K562 treated with DMSO at 1 percent for 4 hours (cell line): ENCODE measurements around the gene PRDM5. TPM values are rescaled to one million over a fixed set of nuclear protein-coding genes. Genes with fewer than 3 reads are reported as not detected.

Experiments
- total RNA-seq: library from RNA; unstranded; fragments of 300-600 nt; gene quantifications from 2 replicates; pipeline ENCODE4 v1.2.3, GENCODE V29; 2022; ENCODE audit not compliant: insufficient read depth

The PRDM5 gene
- not detected in 2 replicates for total RNA-seq

DNA sequence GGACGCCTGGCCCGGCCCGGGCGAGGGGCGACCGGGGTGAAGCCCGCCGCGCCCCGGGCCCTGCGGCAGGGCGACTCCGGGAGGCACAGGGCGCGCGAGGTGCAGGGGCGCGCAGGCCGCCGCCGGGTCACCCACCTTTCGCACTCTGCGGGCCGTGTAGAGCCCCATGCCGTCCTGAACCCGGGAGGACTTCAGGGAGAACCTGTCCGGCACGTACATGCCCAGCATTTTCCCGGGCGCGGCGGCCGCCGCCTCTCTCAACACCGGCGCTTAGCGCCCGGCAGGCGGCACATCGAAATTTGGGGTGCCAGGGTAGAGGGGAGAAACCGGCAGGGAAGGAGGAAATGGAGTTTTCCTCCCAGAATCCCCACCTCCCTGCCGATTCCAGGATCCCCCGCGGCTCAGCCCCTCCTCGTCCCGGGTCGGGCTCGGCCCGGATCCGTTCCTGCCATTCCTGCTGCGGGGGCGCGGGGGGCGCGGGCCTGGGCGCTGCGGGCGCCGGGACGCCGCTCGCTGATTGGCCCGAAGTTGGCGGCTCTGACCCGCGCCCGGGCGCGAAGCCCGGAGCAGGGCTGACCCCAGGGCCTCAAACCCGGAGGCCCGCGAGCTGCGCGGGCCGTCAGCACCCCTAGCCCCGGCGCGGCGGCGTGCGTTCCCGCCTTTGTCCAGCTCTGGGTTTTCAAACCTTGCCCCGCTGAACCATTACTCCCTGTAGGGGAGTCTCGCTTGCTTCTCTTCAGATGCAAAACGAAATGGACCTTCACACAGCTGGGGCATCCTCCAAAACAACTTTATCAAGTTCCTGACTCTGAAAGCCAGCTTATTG, at the start of gene PRDM5:
PRDM5 (minus strand) TSS at position 346 of the 826 bp plus-strand sequence; CDS start at position 228, 118 bp downstream.

Other genes with a start within 250 kb of the PRDM5 start
- not detected in 2 replicates for gene NDNF, start 149.8 kb upstream of the PRDM5 start, total RNA-seq
- gene TNIP3, start 241.6 kb upstream of the PRDM5 start, total RNA-seq = not detected in 2 replicates